HG02623 (cell line): ENCODE results near the gene MYLK.

Experiments used
- ATAC-seq: cut with Tn5 transposase; IDR thresholded peaks from one replicate; pipeline ENCODE4 v1.9.1; 2021; ENCODE audit warnings: moderate library complexity; ENCODE audit not compliant: unreplicated experiment

MYLK gene

GRCh38 chr3:123832692-123833397 is 51.3 kb downstream of the MYLK start:
- ATAC-seq, result no peak

DNA sequence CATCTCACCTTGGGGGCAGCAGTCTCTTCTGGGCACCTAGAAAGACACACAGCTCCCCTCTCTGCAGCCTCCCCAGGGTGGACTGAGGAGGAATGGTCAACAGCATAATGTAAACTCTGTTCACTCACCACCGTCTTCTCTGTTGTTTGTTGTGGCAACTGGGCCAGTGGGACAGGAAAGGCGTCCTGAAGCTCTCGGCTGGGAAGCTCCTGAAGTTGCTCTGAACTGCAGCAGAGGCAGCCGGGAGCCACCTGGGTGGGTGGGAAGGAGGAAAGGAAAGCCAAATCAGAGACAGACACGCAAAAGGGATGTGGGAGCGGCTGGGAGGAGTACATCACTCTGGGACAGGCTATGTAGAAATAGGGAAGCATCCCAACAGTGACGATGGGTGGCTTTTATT is 52.7 kb downstream of the MYLK start:
- no peak for ATAC-seq

DNA sequence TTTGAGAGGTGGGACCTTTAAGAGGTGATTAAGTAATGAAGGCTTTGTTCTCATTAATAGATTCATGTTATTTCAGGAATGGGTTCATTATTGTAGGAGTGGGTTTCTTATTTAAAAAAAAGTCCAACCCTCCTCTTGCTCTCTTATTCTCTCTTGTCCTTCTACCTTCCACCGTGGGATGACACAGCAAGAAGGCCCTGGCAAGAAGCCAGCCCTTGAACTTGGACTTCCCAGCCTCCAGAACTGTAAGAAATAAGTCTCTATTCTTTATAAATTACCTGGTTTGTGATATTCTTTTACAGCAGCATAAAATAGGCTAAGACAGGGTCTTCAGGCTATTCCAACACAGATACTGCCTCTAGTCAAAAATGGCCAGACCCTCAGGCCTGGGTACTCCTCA is 62.2 kb downstream of the MYLK start:
- ATAC-seq, result no peak

DNA sequence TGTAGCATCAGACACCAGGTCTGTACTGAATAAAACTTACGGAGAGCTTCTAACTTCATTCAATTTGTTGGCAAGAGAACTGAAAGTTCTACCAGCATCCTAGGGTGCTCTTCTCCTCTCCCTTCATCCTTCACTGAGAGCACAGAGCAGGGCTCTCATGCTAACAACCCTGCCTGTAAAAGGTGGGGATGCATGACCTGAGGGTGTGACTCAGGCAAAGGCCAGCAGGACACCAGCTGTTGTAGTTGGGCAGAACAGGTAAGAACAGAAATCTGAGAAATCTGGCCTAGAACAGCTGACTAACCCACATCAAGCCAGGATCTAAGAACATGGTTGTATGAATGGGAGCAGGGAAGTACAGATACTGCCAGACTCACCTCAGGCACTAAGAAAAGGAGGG is 64.2 kb downstream of the MYLK start:
- no peak for ATAC-seq

GRCh38 chr3:123818921-123819429 is 65.2 kb downstream of the MYLK start:
- no peak for ATAC-seq

DNA sequence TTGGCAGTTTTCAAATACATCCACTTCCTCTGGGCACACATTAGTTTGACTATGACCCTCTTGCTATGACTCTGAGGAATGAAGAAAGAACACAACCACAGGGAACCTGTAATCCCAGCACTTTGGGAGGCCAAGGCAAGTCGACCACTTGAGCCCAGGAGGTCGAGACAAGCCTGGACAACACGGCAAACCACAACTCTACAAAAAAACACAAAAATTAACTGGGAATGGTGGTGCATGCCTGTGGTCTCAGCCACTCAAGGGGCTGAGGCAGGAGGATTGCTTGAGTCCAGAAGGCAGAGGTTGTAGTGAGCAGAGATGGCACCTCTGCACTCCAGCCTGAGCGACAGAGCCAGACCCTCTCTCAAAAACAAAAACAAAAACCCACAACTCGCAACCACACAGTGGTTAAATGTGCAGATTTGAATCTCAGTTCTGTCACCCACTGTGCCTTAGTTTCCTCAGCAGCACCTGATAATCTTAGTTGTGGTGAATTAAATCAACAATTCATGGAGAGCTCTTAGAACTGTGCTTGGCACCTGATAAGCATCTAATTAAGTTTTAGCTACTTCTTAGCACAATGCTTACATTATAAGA is 65.7 kb downstream of the MYLK start:
- ATAC-seq, result no peak

GRCh38 chr3:123817413-123817812 is 66.7 kb downstream of the MYLK start:
- ATAC-seq, result no peak

DNA sequence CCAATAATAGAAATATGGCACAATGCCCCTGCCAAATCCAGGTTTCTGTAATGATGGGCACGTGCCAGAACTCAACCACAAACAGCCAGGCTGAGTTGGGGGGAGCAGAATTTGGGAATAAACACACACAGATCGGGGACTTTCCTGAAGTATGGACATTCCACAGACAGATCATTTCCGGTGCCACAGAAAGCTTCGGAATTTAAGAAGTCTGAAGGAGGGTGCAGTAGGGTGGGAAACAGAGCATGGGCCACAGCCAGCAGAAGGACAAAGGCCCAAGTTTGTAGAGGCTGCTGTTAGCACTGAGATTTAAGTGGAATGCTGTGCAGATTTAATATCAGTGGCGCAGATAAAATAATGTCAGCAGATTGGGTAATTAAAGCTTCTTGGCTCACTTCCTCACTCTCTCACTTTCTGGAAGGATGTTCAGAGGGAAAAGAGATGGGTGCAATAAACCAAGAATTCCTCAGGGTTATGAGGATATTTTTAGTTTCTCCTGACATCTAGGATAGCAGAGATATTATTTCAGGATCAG is 67.4 kb downstream of the MYLK start:
- ATAC-seq, result no peak

DNA sequence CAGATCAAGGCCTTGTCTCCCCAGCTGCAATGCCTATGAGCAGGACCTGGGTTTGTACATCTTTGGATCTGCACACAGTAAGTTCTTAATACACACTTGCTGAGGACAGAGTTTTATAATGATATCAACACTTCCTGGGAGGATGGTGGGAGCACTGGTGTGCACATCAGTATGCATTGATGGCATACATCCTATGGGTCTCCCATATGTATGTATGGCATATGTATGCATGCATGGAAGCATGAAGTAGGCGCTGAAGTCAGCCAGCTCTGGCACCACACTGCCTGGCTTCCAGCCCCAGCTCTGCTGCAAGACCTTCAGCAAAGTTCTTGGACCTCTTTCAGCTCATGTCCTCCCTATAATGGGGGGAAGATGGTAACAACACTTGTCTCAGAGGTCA is 68.2 kb downstream of the MYLK start:
- no peak for ATAC-seq

DNA sequence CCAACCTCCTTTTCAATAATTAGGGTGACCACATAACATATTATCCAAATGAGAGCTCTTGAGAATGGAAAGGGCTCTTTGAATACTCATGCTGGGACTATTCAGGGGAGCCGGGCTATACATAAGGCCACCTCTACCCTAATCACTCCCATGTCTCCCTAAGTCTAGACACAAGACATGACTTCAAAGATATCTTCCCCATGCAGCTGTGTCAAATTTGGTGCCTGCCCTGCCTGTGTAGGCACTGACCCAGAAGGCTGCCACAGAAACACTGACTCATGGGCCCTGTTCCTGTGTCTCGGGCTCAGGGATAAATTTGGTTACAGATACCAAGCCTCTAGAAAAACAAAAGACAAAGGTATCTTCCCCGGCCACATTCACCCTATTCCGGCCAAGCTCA is 70.3 kb downstream of the MYLK start:
- no peak for ATAC-seq

DNA sequence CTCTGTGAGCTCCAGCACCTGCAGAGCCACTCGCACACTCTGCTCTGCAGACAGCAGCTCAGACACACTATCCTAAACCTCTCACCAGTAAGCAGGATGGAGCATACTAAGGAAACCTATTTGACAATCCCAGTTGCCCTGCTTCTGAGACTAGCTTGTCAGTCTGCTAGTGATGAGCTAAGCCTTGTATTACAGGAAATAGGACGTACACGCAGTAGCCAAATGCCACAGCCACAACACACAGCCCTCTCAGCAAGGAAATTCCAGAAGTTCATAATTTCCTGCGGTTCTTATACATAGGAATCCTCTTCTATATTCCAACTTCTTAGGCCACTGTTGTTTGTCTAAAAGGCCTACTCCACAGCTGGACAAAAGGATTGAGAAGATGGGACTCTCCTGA is 74.5 kb downstream of the MYLK start:
- ATAC-seq, result no peak

- no peak for ATAC-seq
Observed at GRCh38 chr3:123808812-123809211, 75.3 kb downstream of the MYLK start.

DNA sequence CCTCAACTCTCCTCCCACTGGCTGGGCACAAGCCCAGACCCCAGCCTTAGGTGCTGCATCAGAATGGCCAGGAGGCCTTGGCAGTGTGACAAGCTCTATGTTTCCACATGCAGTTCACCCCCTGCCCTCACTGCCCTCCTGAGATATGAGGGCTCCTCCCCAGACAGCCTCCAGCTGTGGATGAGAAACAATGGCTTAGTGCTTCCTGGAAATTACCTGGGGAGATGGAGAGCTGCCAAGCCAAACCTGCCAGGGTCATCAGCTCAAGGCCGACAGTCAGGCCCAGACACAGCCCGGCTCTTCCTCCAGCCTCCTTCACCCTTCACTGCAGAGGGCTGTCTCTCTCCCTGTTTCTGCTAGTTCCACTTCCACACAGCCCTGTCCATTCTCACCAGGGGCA is 76.3 kb downstream of the MYLK start:
- ATAC-seq, result no peak

- no peak for ATAC-seq
Observed at GRCh38 chr3:123805504-123805903, 78.6 kb downstream of the MYLK start.

DNA sequence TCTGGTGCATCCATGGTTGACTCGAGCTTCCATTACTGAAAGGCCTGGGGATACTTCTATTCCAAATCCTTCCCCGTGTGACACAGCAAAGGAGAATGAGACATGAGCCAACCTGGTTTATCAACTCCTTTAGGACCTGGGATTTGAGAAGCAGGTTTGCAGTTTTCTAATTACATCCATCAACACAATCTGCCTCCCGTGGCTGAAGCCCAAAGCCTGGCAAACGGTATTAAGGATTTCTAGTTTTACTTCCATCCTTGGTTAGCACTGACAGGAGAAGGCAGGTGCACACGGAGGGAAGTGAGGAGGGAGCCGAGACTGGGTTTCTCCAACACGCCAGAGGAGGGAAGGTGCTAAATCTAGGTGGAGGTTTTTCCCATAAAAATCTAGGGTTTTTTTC is 79.0 kb downstream of the MYLK start:
- no peak for ATAC-seq

- no peak for ATAC-seq
Observed at GRCh38 chr3:123804676-123805075, 79.5 kb downstream of the MYLK start.

DNA sequence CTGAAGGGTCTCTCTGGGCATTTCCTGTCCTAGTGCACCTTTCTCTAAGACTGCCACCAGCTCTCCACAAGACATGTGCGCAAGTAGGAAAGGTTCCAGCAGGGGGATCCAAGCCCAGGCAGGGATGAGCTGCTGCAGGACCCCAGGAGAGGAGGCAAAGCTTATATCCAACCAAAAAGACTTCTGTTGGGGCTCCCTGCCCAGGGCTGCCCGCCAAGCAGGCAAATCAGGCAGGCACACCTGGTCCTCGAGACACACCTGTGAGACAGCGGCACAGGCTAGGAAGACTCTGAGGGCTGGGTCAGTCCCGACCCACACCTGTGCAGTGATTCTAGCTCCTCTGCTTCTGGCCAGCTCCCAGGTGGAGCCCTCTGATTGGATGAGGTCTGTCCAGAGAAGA is 80.6 kb downstream of the MYLK start:
- ATAC-seq, result no peak

DNA sequence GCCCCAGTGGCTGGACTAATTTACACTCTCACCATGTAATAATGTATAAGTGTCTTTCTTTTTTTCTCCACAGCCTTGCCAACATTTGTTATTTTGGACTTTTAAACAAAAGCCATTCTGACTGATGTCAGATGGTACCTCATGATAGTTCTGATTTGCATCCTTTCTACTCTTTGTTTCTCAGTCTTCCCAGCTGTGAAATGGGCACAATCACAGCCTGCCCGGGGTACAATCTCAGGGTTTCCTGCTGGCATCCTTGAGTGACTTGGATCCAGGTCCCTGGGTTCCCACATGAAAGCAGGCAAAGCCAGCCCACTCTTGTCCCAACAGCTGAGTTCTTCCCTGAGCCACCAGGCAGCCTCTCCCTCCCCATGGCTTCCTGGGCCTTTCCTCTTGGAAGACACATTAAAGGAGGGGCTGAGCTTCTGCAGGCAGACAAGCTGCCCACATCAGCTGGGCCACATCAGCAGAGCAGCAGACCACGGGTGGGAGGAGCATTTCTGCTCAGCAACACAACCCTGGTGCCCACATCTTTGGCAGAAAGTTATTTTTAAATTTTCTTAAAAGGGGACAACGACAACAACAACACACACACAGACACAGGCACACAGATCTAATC is 82.0 kb downstream of the MYLK start:
- ATAC-seq, result no peak

- ATAC-seq, result no peak
Observed at GRCh38 chr3:123801474-123801873, 82.7 kb downstream of the MYLK start.

- no peak for ATAC-seq
Observed at GRCh38 chr3:123800362-123800682, 83.8 kb downstream of the MYLK start.

GRCh38 chr3:123799544-123800361 is 84.4 kb downstream of the MYLK start:
- no peak for ATAC-seq
